K562 (cell line): ENCODE data around the gene C16orf95. TPM values are rescaled to one million over a fixed set of nuclear protein-coding genes. Genes with fewer than 3 reads are reported as not detected.

Source experiments
- DNMT1 ChIP-seq: fragments of 450-650 bp; IDR thresholded peaks from 2 replicates; pipeline ENCODE4 v1.6.1; 2016; ENCODE audit warnings: antibody characterized with exemption, mild to moderate bottlenecking
- GATAD2A ChIP-seq: fragments of 450-650 bp; IDR thresholded peaks from 2 replicates; pipeline ENCODE4 v1.6.1; 2017
- MBD2 ChIP-seq: sonication (generic); IDR thresholded peaks from 2 replicates; pipeline ENCODE4 v1.6.1; 2016; ENCODE audit warnings: low read depth, borderline replicate concordance
- MEIS2 ChIP-seq: fragments of 450-650 bp; IDR thresholded peaks from 2 replicates; pipeline ENCODE4 v1.6.1; 2014; ENCODE audit warnings: mild to moderate bottlenecking; ENCODE audit not compliant: partially characterized antibody
- PHB ChIP-seq: fragments of 250-450 bp; sonication (Bioruptor Pico); IDR thresholded peaks from 2 replicates; pipeline ENCODE4 v1.5.0; 2021
- SMARCA4 ChIP-seq: fragments of 450-650 bp; IDR thresholded peaks from 2 replicates; pipeline ENCODE4 v1.6.1; 2016
- polyA plus RNA-seq, 8 experiments: library from polyadenylated mRNA; depleted of rRNA in 4 of 8; stranded (reverse) in 5 of 8; unstranded in 3 of 8; fragments of >200 nt; fragmentation: Nextera tagmentation in 2 of 8; fragmentation: Illumina TruSeq in 1 of 8; extraction: Ambion mirVana in 2 of 8; extraction: Trizol in 1 of 8; gene quantifications; 2 replicates each; pipeline versions ENCODE4 v1.2.1 to v1.2.3, GENCODE V29; 2011 to 2014; ENCODE audit warnings: inconsistent platforms in 1 of 8, missing spikeins in 1 of 8
- total RNA-seq, 7 experiments: library from RNA; depleted of rRNA in 6 of 7; stranded (reverse); fragments of >200 nt in 6 of 7; fragmentation: Illumina TruSeq in 2 of 7; extraction: Trizol in 2 of 7; gene quantifications; 2 replicates each; pipeline versions ENCODE4 v1.2.1 to v1.2.3, GENCODE V29; 2011 to 2021; ENCODE audit warnings: low replicate concordance in 1 of 7
- TF ChIP-seq, protein P1 (sequence below), 2 experiments: fragments of 450-650 bp; IDR thresholded peaks; 2 replicates each; pipeline ENCODE4 v1.6.1; 2016; ENCODE audit warnings: mild to moderate bottlenecking in 2 of 2, borderline replicate concordance in 1 of 2, low read depth in 1 of 2, moderate library complexity in 1 of 2
- TF ChIP-seq, protein P2 (sequence below): fragments of 200-600 bp; sonication (generic); IDR thresholded peaks from one replicate; pipeline ENCODE4 v1.6.1; 2012; ENCODE audit warnings: mild to moderate bottlenecking, low read depth, low read length, inconsistent platforms

The C16orf95 gene
- total and polyA plus RNA-seq, 9 of the 15 experiments (the other 6 are each of a cell fraction or from before 2014, with no cell fraction given) = 6.5 to 20.5 (median 9.4) TPM

DNA sequence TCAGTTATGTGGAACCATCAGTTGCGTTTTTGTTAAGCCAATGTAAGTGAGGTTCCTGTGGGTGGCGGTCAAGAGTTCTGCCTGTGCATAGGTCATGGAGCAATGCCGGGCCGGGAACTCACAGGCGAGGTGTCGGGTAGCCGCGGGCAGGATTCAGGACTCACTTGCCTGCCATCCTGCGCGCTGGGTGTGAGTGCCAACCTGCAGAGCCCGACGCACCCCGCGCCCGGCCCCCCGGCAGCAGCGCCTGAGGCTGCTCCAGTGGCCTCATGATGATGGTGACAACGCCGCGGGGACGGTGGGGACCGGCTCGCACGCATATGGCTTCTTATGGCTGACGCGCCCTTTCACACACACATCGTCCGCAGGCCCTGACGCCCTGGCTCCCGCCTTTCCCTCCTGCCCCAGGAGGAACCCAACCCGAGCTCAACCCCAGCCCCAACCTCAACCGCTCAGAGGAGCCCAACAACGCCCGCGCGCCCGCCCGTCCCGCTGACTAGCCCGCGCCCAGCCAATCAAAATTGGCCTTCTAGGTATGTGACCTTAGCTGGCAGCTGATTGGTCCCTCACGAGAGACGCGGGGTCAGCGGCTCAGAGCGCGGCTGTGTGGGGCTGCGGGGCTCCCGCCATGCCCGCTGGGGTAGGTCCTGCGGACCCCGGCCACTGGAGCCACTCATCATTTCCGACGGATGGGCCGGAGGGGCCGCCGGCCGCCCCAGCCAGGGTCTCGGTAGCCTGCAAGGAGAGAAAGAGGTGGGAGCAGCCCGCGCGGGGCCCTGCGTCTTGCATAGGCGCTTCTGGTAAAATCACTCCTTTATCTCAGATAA, at the start of gene C16orf95 (continued):
- TF ChIP-seq, protein P1, sequence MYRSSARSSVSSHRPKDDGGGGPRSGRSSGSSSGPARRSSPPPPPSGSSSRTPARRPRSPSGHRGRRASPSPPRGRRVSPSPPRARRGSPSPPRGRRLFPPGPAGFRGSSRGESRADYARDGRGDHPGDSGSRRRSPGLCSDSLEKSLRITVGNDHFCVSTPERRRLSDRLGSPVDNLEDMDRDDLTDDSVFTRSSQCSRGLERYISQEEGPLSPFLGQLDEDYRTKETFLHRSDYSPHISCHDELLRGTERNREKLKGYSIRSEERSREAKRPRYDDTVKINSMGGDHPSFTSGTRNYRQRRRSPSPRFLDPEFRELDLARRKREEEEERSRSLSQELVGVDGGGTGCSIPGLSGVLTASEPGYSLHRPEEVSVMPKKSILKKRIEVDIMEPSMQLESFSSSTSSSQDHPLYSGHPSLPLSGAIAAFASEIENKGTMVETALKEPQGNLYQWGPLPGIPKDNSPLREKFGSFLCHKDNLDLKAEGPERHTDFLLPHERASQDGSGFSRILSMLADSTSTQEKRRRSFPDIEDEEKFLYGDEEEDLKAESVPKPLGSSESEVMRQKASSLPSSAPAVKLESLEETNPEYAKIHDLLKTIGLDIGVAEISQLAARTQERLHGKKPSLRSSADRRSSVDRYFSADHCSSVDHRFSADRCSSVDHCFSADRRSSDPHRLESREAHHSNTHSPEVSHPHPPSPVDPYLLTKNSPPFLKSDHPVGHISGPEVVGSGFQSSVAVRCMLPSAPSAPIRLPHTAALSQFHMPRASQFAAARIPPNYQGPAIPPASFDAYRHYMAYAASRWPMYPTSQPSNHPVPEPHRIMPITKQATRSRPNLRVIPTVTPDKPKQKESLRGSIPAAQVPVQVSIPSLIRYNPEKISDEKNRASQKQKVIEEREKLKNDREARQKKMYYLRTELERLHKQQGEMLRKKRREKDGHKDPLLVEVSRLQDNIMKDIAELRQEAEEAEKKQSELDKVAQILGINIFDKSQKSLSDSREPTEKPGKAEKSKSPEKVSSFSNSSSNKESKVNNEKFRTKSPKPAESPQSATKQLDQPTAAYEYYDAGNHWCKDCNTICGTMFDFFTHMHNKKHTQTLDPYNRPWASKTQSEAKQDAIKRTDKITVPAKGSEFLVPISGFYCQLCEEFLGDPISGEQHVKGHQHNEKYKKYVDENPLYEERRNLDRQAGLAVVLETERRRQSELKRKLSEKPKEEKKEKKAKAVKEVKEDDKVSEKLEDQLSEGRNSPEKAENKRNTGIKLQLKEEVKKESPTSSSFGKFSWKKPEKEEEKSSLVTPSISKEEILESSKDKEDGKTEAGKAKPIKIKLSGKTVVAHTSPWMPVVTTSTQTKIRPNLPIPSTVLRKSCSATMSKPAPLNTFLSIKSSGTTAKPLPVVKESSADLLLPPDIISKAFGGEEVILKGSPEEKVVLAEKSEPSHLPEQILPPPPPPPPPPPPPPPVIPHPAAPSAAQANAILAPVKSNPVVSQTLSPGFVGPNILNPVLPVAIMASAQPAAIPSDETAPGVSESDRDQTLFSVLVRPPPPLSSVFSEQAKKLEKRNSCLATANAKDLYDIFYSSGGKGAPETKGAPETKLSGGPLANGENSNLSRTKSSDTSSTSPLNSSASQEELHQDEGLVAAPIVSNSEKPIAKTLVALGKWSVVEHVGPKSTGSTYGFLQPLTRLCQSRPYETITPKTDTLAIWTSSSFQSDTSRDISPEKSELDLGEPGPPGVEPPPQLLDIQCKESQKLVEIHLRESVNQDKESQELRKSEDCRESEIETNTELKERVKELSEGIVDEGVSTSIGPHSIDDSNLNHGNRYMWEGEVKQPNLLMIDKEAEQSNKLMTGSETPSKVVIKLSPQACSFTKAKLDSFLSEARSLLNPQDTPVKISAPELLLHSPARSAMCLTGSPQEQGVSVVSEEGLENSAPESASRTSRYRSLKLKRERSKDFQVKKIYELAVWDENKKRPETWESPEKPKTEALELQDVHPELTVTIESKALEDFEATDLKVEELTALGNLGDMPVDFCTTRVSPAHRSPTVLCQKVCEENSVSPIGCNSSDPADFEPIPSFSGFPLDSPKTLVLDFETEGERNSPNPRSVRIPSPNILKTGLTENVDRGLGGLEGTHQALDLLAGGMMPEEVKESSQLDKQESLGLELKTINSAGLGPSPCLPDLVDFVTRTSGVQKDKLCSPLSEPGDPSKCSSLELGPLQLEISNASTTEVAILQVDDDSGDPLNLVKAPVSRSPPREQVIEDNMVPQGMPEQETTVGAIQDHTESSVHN (IDR thresholded peaks at IDR 0.05; ENCODE audit: borderline replicate concordance in 1 of 2, low read depth in 1 of 2) = no peak
- TF ChIP-seq DNMT1 (no peak), MBD2 (peak; percentile 98), MEIS2 (no peak), GATAD2A (no peak), PHB (CRISPR knock-in tag) (peak; percentile 43; the same call in 1 of the 2 replicates), SMARCA4 (peak; percentile 61)
- TF ChIP-seq, protein P2, sequence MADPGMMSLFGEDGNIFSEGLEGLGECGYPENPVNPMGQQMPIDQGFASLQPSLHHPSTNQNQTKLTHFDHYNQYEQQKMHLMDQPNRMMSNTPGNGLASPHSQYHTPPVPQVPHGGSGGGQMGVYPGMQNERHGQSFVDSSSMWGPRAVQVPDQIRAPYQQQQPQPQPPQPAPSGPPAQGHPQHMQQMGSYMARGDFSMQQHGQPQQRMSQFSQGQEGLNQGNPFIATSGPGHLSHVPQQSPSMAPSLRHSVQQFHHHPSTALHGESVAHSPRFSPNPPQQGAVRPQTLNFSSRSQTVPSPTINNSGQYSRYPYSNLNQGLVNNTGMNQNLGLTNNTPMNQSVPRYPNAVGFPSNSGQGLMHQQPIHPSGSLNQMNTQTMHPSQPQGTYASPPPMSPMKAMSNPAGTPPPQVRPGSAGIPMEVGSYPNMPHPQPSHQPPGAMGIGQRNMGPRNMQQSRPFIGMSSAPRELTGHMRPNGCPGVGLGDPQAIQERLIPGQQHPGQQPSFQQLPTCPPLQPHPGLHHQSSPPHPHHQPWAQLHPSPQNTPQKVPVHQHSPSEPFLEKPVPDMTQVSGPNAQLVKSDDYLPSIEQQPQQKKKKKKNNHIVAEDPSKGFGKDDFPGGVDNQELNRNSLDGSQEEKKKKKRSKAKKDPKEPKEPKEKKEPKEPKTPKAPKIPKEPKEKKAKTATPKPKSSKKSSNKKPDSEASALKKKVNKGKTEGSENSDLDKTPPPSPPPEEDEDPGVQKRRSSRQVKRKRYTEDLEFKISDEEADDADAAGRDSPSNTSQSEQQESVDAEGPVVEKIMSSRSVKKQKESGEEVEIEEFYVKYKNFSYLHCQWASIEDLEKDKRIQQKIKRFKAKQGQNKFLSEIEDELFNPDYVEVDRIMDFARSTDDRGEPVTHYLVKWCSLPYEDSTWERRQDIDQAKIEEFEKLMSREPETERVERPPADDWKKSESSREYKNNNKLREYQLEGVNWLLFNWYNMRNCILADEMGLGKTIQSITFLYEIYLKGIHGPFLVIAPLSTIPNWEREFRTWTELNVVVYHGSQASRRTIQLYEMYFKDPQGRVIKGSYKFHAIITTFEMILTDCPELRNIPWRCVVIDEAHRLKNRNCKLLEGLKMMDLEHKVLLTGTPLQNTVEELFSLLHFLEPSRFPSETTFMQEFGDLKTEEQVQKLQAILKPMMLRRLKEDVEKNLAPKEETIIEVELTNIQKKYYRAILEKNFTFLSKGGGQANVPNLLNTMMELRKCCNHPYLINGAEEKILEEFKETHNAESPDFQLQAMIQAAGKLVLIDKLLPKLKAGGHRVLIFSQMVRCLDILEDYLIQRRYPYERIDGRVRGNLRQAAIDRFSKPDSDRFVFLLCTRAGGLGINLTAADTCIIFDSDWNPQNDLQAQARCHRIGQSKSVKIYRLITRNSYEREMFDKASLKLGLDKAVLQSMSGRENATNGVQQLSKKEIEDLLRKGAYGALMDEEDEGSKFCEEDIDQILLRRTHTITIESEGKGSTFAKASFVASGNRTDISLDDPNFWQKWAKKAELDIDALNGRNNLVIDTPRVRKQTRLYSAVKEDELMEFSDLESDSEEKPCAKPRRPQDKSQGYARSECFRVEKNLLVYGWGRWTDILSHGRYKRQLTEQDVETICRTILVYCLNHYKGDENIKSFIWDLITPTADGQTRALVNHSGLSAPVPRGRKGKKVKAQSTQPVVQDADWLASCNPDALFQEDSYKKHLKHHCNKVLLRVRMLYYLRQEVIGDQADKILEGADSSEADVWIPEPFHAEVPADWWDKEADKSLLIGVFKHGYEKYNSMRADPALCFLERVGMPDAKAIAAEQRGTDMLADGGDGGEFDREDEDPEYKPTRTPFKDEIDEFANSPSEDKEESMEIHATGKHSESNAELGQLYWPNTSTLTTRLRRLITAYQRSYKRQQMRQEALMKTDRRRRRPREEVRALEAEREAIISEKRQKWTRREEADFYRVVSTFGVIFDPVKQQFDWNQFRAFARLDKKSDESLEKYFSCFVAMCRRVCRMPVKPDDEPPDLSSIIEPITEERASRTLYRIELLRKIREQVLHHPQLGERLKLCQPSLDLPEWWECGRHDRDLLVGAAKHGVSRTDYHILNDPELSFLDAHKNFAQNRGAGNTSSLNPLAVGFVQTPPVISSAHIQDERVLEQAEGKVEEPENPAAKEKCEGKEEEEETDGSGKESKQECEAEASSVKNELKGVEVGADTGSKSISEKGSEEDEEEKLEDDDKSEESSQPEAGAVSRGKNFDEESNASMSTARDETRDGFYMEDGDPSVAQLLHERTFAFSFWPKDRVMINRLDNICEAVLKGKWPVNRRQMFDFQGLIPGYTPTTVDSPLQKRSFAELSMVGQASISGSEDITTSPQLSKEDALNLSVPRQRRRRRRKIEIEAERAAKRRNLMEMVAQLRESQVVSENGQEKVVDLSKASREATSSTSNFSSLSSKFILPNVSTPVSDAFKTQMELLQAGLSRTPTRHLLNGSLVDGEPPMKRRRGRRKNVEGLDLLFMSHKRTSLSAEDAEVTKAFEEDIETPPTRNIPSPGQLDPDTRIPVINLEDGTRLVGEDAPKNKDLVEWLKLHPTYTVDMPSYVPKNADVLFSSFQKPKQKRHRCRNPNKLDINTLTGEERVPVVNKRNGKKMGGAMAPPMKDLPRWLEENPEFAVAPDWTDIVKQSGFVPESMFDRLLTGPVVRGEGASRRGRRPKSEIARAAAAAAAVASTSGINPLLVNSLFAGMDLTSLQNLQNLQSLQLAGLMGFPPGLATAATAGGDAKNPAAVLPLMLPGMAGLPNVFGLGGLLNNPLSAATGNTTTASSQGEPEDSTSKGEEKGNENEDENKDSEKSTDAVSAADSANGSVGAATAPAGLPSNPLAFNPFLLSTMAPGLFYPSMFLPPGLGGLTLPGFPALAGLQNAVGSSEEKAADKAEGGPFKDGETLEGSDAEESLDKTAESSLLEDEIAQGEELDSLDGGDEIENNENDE = no peak
